CD4-positive, alpha-beta memory T cell (primary cell): Measurements from ENCODE around the gene FAM131A. TPM values are rescaled to one million over a fixed set of nuclear protein-coding genes. Genes with fewer than 3 reads are reported as not detected.
A peak's percentile ranks its signal among the peaks of the same experiment; 100 is the strongest.

Experiments used
- CTCF ChIA-PET: fragments of 350-600 bp; sonication (Branson Sonifier 250); formaldehyde crosslinking; loops from one replicate; lab custom pipeline; 2021; ENCODE audit warnings: inconsistent platforms; ENCODE audit not compliant: partially characterized antibody; lab: Charles Lee
- POLR2A ChIA-PET: fragments of 350-600 bp; sonication (Branson Sonifier 250); formaldehyde crosslinking; loops from one replicate; lab custom pipeline; 2021; ENCODE audit not compliant: partially characterized antibody; lab: Charles Lee
- DNase-seq, 5 donors: peaks; one replicate each; pipeline versions ENCODE4 v3.0.0 to v3.0.0-alpha.2; 2020 to 2022; ENCODE audit warnings: mixed read lengths in 1 of 5
- H3K27ac ChIP-seq: one replicate; pipeline ENCODE4 v1.7.0; 2013; ENCODE audit warnings: low read depth, low read length
- H3K27me3 ChIP-seq: 2 replicates; pipeline ENCODE4 v1.7.0; 2013; ENCODE audit warnings: mild to moderate bottlenecking, low read length, moderate library complexity; ENCODE audit not compliant: insufficient read depth
- H3K36me3 ChIP-seq: 2 replicates; pipeline ENCODE4 v1.7.0; 2013; ENCODE audit warnings: mild to moderate bottlenecking, low read length, moderate library complexity; ENCODE audit not compliant: insufficient read depth
- H3K4me1 ChIP-seq: 2 replicates; pipeline ENCODE4 v1.7.0; 2013; ENCODE audit warnings: mild to moderate bottlenecking, low read length, moderate library complexity; ENCODE audit not compliant: insufficient read depth
- H3K4me3 ChIP-seq, 2 donors: one replicate each; pipeline ENCODE4 v1.7.0; 2013; ENCODE audit warnings: low read length in 2 of 2, mild to moderate bottlenecking in 1 of 2
- H3K9me3 ChIP-seq, 2 donors: one replicate each; pipeline ENCODE4 v1.7.0; 2013; ENCODE audit warnings: low read length in 2 of 2, control low read depth in 1 of 2; ENCODE audit not compliant: control insufficient read depth in 1 of 2
- H3K27ac Mint-ChIP-seq, 7 donors: one replicate each; pipeline ENCODE4 v1.8.0; 2020 to 2021; ENCODE audit warnings: mixed read lengths in 7 of 7, mild to moderate bottlenecking in 6 of 7, inconsistent platforms in 3 of 7, moderate library complexity in 3 of 7
- H3K27me3 Mint-ChIP-seq, 2 donors: one replicate each; pipeline ENCODE4 v1.8.0; 2020 to 2021; ENCODE audit warnings: mixed read lengths in 2 of 2
- H3K36me3 Mint-ChIP-seq, 2 donors: one replicate each; pipeline ENCODE4 v1.8.0; 2020 to 2021; ENCODE audit warnings: mixed read lengths in 2 of 2, inconsistent platforms in 1 of 2, mild to moderate bottlenecking in 1 of 2
- H3K4me1 Mint-ChIP-seq, 4 donors: one replicate each; pipeline ENCODE4 v1.8.0; 2020 to 2021; ENCODE audit warnings: mixed read lengths in 4 of 4, mild to moderate bottlenecking in 1 of 4
- H3K4me3 Mint-ChIP-seq, 8 donors: one replicate each; pipeline ENCODE4 v1.8.0; 2020 to 2021; ENCODE audit warnings: mixed read lengths in 8 of 8, mild to moderate bottlenecking in 7 of 8, moderate library complexity in 6 of 8, inconsistent platforms in 3 of 8
- H3K9me3 Mint-ChIP-seq, 8 donors: one replicate each; pipeline ENCODE4 v1.8.0; 2020 to 2021; ENCODE audit warnings: mixed read lengths in 8 of 8, mild to moderate bottlenecking in 5 of 8, inconsistent platforms in 3 of 8, moderate library complexity in 1 of 8
- intact Hi-C: fragments of 100-400 bp; cut with micrococcal nuclease; formaldehyde crosslinking; loops from one replicate; pipeline ENCODE4 v1.15.1; 2023
- polyA plus RNA-seq, 2 donors: library from polyadenylated mRNA; unstranded; fragments of 300-500 nt; fragmentation: Illumina TruSeq; gene quantifications; one replicate each; pipeline ENCODE4 v1.2.3, GENCODE V29; 2021
- total RNA-seq, 2 experiments: library from RNA; stranded (reverse); gene quantifications; one replicate each; pipeline ENCODE4 v1.2.3, GENCODE V29; 2021

Gene FAM131A
- total and polyA plus RNA-seq, 4 experiments from 2014 or later, result 1.1 to 10.0 (median 5.3) TPM

DNA sequence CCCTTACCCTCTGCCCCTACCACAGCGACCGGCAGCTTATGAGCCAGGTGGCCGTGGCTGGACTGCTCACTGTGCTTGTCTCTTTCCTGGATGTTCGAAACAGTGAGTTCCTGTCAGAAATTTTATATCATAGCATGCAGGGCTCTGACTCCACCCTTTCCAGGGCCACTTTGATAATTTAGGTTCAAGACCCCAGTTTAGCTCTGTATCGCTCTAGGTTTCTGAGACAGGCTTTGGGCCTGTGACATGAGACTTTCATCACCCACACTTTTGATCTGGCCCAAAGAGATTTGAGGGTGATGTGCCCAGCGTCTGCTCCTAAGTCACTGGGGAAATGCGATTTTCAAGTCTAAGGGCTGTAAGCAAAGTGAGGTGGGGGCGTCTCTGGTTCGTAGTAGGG, 29.5 kb upstream of the FAM131A start:
- Mint-ChIP-seq H3K9me3 (no peaks in the 10 kb centered on the region), H3K27me3 (no peaks in the 10 kb centered on the region), H3K4me3 (no peak overlapping the region), H3K27ac (no peak overlapping the region), H3K4me1 (peaks cover 0 to 6% (median 2%) of the 10 kb centered on the region in 4 donors), H3K36me3 (peaks cover 52 to 61% of the 10 kb centered on the region in 2 donors)
- no peak overlapping the region for H3K4me3 ChIP-seq
- CTCF ChIA-PET, result no interaction called here
- no peaks in the 10 kb centered on the region for H3K4me1 ChIP-seq
- no peak for DNase-seq
- H3K36me3 ChIP-seq, result peaks cover 53% of the 10 kb centered on the region
- H3K27ac ChIP-seq, result no peak overlapping the region
- H3K9me3 ChIP-seq, result no peaks in the 10 kb centered on the region
- no peaks in the 10 kb centered on the region for H3K27me3 ChIP-seq
- intact Hi-C loops, result no loop called here
- POLR2A ChIA-PET, result no interaction called here

DNA sequence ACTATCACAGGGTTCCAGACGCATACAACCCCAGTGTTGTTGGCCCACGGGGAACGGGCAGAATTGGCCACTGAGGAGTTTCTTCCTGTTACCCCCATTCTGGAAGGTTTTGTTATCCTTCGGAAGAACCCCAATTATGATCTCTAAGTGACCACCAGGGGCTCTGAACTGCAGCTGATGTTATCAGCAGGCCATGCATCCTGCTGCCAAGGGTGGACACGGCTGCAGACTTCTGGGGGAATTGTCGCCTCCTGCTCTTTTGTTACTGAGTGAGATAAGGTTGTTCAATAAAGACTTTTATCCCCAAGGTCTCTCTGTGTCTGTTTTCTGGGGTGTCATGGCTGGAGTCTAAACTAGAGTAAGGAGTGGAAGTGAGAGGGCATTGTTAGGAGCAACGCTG, 28.7 kb upstream of the FAM131A start:
- H3K36me3 ChIP-seq, result peaks cover 45% of the 10 kb centered on the region
- peak overlapping the region in 3 of 7 donors; percentile 2 to 12 (median 4) for H3K27ac Mint-ChIP-seq

GRCh38 chr3:184311633-184312032, 25.8 kb upstream of the FAM131A start:
- H3K36me3 ChIP-seq, result peaks cover 17% of the 10 kb centered on the region
- no peak overlapping the region for H3K4me3 ChIP-seq
- H3K9me3 ChIP-seq, result no peaks in the 10 kb centered on the region
- Mint-ChIP-seq H3K4me3 (peak overlapping the region in 6 of 8 donors; percentile 7 to 52 (median 30)), H3K36me3 (peaks cover 25 to 34% of the 10 kb centered on the region in 2 donors), H3K27ac (peak overlapping the region in 4 of 7 donors; percentile 11 to 88 (median 39)), H3K4me1 (peaks cover 9 to 20% (median 10%) of the 10 kb centered on the region in 4 donors), H3K9me3 (no peaks in the 10 kb centered on the region), H3K27me3 (no peaks in the 10 kb centered on the region)
- intact Hi-C loops, result no loop called here
- H3K27ac ChIP-seq, result no peak overlapping the region
- peaks cover 19% of the 10 kb centered on the region for H3K4me1 ChIP-seq
- H3K27me3 ChIP-seq, result no peaks in the 10 kb centered on the region
- CTCF ChIA-PET, result interaction anchor here (1.1 kb wide), 1 partner anchor 9 kb away, joined by 3 read pairs; no protein-coding TSS in a partner anchor
- POLR2A ChIA-PET, result no interaction called here
- DNase-seq, result no peak

More for the DNA sequence above, 28.7 kb upstream of the FAM131A start:
- no peak for DNase-seq
- H3K27me3 ChIP-seq, result no peaks in the 10 kb centered on the region
- no peak overlapping the region for H3K4me3 Mint-ChIP-seq
- H3K27me3 Mint-ChIP-seq, result no peaks in the 10 kb centered on the region
- peaks cover 1% of the 10 kb centered on the region for H3K4me1 ChIP-seq
- H3K9me3 Mint-ChIP-seq, result no peaks in the 10 kb centered on the region
- peaks cover 0 to 6% (median 2%) of the 10 kb centered on the region in 4 donors for H3K4me1 Mint-ChIP-seq
- ChIA-PET POLR2A (no interaction called here), CTCF (no interaction called here)
- H3K27ac ChIP-seq, result no peak overlapping the region
- intact Hi-C loops, result no loop called here
- no peak overlapping the region for H3K4me3 ChIP-seq
- H3K36me3 Mint-ChIP-seq, result peaks cover 46 to 52% of the 10 kb centered on the region in 2 donors
- H3K9me3 ChIP-seq, result no peaks in the 10 kb centered on the region

DNA sequence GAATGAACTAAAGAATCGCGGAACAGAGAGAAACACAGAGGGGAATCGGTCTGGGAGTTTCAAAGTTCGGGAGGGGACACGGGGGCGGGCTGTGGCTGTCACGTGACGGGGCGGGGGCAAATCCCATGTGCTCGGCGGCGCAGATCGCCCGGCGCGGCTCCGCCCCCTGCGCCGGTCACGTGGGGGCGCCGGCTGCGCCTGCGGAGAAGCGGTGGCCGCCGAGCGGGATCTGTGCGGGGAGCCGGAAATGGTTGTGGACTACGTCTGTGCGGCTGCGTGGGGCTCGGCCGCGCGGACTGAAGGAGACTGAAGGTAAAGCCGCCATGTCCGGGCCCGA, 23.1 kb upstream of the FAM131A start, which contains the start of gene EIF4G1:
Gene EIF4G1, plus strand, starts transcription at position 244 of the 337 bp plus-strand sequence. CDS start 1,191 bp downstream, outside the sequence.
- peak; percentile 91 to 93 (median 93) for DNase-seq
- H3K4me1 Mint-ChIP-seq, result peaks cover 25 to 42% (median 28%) of the 10 kb centered on the region in 4 donors
- H3K9me3 Mint-ChIP-seq, result no peaks in the 10 kb centered on the region
- H3K4me1 ChIP-seq, result peaks cover 37% of the 10 kb centered on the region
- ChIA-PET POLR2A (interaction anchor here (1.4 kb wide), 1 partner anchor 48 kb away, joined by 3 read pairs; no protein-coding TSS in a partner anchor), CTCF (no interaction called here)
- peak within 1 kb of the TSS; percentile 93 to 97 (median 96) for H3K27ac Mint-ChIP-seq
- H3K27me3 ChIP-seq, result no peaks in the 10 kb centered on the region
- peak within 1 kb of the TSS; percentile 92 for H3K27ac ChIP-seq
- intact Hi-C loops, result loop anchor here (1.0 to 2.0 kb wide), 4 partner anchors 15 to 140 kb away; partner anchors contain the start of genes ABCF3, AP2M1 and PSMD2
- H3K4me3 ChIP-seq, result peak within 1 kb of the TSS; percentile 65 to 67
- H3K36me3 ChIP-seq, result peaks cover 14% of the 10 kb centered on the region
- peak within 1 kb of the TSS; percentile 80 to 93 (median 90) for H3K4me3 Mint-ChIP-seq
- H3K27me3 Mint-ChIP-seq, result no peaks in the 10 kb centered on the region
- peaks cover 15 to 30% of the 10 kb centered on the region in 2 donors for H3K36me3 Mint-ChIP-seq
- H3K9me3 ChIP-seq, result no peaks in the 10 kb centered on the region

GRCh38 chr3:184314700-184315542, 22.5 kb upstream of the FAM131A start:
- H3K4me1 ChIP-seq, result peaks cover 37% of the 10 kb centered on the region
- ChIA-PET CTCF (no interaction called here), POLR2A (interaction anchor here (0.7 to 3.9 kb wide), 5 partner anchors 11 to 430 kb away, joined by 3 to 19 read pairs (median 10); partner anchors contain the start of genes CLCN2, FAM131A, PARL and POLR2H)
- no peaks in the 10 kb centered on the region for H3K9me3 Mint-ChIP-seq
- no peaks in the 10 kb centered on the region for H3K27me3 ChIP-seq
- H3K27ac Mint-ChIP-seq, result peak overlapping the region; percentile 93 to 97 (median 96)
- H3K4me3 Mint-ChIP-seq, result peak overlapping the region; percentile 80 to 93 (median 89)
- no peaks in the 10 kb centered on the region for H3K9me3 ChIP-seq
- intact Hi-C loops, result loop anchor here (1.0 to 2.0 kb wide), 5 partner anchors 16 to 141 kb away; partner anchors contain the start of genes ABCF3, AP2M1 and PSMD2
- peak overlapping the region; percentile 65 to 67 for H3K4me3 ChIP-seq
- H3K36me3 ChIP-seq, result peaks cover 18% of the 10 kb centered on the region
- H3K4me1 Mint-ChIP-seq, result peaks cover 25 to 42% (median 31%) of the 10 kb centered on the region in 4 donors
- peaks cover 13 to 32% of the 10 kb centered on the region in 2 donors for H3K36me3 Mint-ChIP-seq
- H3K27me3 Mint-ChIP-seq, result no peaks in the 10 kb centered on the region
- peak overlapping the region; percentile 92 for H3K27ac ChIP-seq
- peak; percentile 72 to 80 (median 75) for DNase-seq

GRCh38 chr3:184315543-184315867, 21.9 kb upstream of the FAM131A start:
- Histone ChIP-seq H3K9me3 (no peaks in the 10 kb centered on the region), H3K4me1 (peaks cover 37% of the 10 kb centered on the region), H3K27ac (peak overlapping the region; percentile 92), H3K36me3 (peaks cover 22% of the 10 kb centered on the region), H3K4me3 (peak overlapping the region; percentile 65 to 67), H3K27me3 (no peaks in the 10 kb centered on the region)
- ChIA-PET POLR2A (interaction anchor here (0.7 to 3.9 kb wide), 7 partner anchors 10 to 431 kb away, joined by 3 to 19 read pairs (median 4); partner anchors contain the start of genes CLCN2, FAM131A, PARL and POLR2H), CTCF (interaction anchor here (0.6 kb wide), 1 partner anchor 64 kb away, joined by 3 read pairs; no protein-coding TSS in a partner anchor)
- intact Hi-C loops, result loop anchor here (1.0 to 2.0 kb wide), 2 partner anchors 20 to 47 kb away; no protein-coding TSS in a partner anchor
- peak overlapping the region; percentile 79 to 90 (median 88) for H3K4me3 Mint-ChIP-seq
- no peak for DNase-seq
- no peaks in the 10 kb centered on the region for H3K9me3 Mint-ChIP-seq
- H3K4me1 Mint-ChIP-seq, result peaks cover 25 to 42% (median 31%) of the 10 kb centered on the region in 4 donors
- H3K27me3 Mint-ChIP-seq, result no peaks in the 10 kb centered on the region
- H3K36me3 Mint-ChIP-seq, result peaks cover 13 to 37% of the 10 kb centered on the region in 2 donors
- H3K27ac Mint-ChIP-seq, result peak overlapping the region; percentile 93 to 97 (median 96)
